Kidney tubule cell (primary cell): ENCODE measurements around the gene WAC.
"Not testable (repeated sequence)": the region's sequence is repeated elsewhere in the genome, so short reads cannot be mapped to it uniquely, and the experiment has no call there.

Experiments used
- DNase-seq: peaks from one replicate; pipeline ENCODE4 v3.0.0-alpha.2; 2018; ENCODE audit warnings: low spot score

Gene WAC

DNA sequence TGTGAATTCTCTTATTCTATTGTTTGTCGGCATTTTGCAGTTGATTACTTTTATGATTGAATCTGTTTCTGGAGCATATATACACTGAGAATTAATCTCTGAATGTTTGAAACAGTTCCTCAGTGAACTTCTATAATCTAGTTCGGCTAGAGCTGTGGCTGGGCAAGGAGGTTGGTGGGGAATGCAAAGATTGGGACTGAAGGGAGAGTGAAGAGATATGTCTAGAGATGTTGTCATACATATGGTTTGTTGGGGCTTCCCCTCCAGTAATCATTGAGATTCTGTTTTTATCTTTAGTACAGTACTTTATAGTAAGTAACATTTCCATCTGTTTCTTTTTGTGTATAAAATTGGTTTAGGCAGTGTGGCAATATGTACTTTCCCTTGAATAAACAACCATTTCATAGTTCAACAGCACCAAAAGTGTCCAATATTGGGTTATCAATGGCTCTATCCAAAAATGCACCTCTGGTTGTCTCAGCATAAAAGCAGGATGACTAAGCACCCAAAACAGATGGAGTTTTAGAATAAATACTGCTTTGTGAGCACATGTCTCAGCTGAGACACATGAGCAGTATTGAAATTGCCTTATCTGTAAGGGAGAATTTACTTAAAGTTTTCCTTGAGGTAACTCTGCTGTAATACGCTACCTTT is 36.7 kb downstream of the WAC start:
- no peak for DNase-seq

DNA sequence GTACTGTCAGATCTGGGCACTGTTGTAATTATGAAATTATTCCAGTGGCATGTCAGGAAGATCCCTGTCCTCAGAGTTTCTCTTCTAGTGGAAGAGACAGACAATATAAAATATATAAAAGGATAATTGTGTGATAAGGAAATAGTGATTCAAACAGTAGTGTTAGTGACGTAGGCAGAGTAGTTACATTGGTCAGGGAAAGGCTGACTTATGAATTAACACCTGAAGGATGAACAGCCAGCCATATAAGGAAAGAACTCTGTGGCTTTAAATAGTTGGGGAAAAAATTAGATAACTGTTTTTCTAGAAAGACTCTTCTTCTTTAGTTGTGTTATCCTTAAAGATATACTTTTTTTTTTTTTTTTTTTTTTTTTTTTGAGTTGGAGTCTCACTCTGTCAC is 37.7 kb downstream of the WAC start:
- DNase-seq = no peak

DNA sequence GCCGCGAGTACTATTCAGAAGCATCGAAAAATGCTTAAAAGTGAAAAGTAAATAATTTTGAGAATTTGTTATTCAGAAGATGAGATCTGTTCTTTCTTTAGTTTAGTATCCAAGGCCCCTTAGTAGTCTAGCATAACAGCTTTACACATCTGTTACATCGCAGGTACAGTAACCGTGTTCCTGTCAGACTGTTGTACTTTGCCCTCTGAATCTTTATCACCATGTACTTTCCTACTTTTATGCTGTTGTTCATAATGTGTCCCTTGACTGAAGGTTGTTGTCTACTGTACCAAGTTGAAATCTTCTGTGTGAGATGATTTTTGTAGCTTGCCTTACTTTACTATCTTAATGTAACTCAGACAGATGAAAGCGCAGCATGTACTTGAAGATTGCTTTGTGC is 38.3 kb downstream of the WAC start:
- DNase-seq = no peak

DNA sequence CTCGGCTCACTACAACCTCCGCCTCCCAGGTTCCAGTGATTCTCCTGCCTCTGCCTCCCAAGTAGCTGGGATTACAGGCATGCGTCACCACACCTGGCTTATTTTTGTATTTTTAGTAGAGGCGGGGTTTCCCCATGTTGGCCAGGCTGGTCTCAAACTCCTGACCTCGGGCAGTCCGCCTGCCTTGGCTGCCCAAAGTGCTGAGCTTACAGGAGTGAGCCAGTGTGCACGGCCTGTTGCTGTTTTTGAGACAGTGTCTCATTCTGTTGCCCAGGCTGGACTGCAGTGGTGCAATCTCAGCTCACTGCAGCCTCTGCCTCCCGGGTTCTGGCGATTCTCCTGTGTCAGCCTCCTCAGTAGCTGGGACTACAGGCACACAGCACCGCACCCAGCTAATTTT is 41.3 kb downstream of the WAC start:
- DNase-seq = not testable (repeated sequence)

DNA sequence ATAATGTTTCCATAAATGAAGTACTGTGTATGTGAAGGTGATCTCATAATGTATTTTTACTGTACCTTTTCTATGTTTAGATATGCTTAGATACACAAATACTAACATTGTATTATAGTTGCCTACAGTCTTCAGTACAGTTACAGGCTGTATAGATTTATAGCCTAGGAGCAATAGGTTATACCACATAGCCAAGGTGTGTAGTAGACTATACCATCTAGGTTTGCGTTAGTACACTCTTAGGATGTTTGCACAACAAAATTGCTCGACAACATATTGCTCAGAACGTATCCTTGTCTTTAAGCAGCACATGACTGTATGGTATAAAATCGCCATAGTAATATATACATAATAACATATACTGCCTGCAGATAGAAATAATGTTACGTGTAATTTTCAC is 42.9 kb downstream of the WAC start:
- no peak for DNase-seq

DNA sequence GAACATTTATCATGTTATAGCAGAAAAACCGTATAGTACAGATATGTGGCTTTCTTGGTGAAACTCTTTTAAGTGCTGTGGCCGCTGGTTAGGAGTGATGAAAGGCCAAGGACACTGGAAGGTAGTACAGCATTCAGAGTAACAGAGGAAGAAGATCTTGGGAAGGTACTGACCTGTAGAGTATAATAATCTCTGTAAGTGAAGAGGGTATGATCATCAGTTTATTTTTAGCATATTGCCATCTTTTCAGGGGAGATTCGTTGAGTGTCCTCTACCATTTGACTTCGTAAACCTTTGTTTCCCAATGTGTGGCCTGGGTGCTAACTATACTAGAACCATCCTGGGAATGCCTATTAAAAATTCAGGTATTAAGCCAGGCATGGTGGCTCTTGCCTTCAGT is 44.6 kb downstream of the WAC start:
- no peak for DNase-seq

DNA sequence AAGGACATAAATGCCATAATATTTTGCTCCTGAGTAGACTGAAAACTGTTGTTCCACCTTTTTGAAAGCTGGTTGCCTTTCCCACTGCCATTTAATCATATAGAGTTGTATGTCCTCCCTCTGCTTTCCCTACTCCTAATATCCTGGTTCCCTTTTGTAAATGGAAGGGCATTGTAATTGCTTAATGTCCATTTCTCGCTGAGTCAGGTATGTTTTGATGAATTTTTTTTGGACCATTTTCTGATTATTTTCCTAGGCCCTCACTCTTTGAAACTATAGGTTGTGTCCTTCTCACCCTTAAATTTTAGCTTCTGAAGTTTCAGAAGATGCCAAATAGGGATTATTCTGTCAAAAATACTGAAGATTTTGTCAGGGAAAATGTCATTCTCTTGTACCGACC is 45.5 kb downstream of the WAC start:
- DNase-seq = no peak

DNA sequence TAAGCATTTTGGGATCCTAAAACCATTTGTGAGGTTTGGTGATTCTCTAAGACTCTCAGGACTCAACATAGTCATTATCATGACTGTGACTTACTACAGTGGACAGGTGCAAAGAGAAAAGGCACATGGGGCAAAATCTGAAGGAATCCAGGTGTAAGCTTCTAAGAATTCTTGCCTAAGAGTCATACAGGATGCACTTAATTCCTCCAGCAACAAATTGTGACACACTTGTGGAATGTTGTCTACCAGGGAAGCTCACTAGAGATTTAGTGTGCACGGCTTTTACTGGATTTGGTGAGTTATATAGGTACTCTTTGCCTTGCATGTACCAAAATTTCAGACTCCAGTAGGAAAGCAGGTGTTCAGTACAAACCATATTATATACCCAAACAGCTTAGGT is 47.9 kb downstream of the WAC start:
- DNase-seq = peak; percentile 74

DNA sequence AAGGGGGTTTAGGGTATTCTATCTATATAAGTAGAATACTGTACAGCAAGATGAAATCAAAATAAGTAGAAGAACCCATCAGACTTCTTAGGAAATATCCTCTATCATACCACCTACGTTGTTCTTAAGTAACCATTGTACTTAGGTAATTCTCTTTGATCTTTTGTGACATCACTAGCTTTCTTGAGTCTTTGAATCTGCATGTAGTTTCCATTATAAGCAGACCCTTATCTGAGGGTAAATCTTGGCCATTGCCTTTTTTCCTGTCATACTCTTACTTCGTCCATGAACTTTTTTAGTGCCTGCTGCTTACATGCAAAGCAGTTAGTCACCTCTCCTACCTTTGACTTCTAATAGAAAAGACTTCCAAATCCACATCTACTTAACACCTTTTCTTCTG is 49.0 kb downstream of the WAC start:
- no peak for DNase-seq

DNA sequence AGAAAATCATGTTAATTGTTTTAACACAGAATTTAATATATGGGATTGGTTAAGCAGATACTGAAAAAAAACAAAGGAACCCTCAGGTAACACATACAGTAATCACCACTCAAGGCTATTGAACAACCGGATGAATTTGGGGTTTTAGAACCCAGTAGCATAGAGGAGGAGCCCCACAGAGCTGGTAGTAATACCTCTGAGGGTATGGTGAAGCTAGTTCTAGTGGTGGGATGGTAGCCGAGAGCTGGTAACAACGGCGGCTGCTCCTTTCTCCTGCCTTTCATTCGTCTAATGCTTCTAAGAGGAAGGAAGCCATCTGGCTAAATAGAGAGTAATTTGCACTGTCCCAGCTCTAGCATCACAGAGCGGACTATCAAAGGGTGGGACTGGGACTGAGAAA is 52.2 kb downstream of the WAC start:
- DNase-seq = no peak

DNA sequence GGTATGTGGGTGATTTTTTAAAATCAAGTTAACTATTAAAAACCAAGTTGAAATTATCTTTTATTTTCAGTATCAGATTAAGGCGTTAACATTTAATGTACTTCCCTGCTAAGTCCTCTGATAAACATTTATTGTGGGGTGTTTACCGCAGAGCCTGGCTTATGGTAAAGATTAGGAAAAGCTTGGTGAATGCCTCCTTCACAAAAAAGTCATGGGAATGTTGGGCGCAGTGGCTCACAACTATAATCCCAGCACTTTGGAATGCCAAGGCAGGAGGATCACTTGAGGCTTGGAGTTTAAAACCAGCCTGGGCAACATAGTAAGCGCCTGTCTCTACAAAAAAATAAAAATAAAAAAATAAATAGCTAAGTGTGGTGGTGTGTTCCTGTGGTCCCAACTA is 53.3 kb downstream of the WAC start:
- no peak for DNase-seq

DNA sequence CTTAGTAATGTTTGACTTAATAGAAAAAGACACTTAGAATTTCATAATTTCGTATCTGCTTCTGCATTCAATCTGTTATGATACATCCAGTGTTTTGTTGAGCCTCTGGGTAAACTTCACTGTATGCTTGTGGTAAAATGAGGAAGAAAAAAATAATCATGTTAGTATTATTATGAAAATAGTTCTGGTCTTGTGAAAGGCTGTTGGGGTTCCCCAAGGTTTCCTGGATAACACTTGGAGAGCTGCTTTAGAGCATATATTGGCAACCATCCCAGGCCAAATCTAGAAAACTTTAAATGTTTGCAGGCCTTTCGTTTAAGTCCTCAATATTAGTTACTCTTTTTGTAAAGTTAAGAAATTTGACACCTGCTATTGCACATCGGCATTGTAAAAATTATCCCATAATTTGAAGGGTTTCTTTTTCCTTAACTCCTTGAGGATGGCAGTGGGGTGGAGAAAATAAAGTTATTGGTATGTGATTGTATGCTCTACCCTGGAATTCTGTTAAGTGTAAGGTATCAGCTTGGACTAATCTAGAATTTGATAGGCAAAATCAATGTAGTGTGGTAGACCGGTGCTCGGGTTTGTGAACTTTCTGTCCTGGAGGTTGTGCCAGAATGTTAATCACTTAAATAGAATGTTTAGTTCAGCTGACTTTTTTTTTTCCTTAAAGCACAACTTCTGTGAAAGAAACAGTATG is 54.5 kb downstream of the WAC start:
- DNase-seq = no peak

DNA sequence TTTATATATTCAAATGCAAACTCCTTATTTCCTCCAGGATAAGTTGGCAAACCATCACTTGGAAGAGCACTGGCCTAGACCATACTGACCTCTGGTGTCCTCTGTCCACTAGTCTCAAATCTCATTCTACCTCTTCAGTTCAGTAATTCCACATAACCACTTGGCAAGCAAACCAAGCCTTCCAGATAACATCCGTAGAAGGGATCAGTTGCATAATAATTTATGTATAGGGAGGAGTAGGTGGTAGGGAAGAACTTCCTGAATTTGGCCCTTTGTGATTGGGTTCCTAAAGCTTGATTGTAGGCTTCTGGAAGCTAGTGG is 55.0 kb downstream of the WAC start:
- peak; percentile 34 for DNase-seq

DNA sequence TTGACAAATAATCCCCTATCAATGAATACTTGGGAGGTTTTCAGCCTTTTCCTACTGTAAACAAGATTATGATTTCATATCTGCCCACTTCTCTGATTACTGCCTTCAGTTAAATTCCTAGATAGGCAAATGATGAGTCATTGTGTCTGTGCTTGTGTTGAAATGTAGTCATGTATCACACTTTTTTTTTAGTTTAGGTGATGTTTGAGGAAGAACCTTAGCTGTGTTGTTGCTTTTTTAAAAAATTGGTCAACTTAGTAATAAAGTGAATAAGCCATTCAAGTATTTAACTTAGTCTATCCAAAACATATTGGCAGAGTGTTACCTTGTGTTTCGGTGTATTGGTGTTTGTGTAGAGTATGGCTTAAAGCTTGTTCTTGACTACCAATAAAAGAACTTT is 60.0 kb downstream of the WAC start:
- DNase-seq = peak; percentile 74

DNA sequence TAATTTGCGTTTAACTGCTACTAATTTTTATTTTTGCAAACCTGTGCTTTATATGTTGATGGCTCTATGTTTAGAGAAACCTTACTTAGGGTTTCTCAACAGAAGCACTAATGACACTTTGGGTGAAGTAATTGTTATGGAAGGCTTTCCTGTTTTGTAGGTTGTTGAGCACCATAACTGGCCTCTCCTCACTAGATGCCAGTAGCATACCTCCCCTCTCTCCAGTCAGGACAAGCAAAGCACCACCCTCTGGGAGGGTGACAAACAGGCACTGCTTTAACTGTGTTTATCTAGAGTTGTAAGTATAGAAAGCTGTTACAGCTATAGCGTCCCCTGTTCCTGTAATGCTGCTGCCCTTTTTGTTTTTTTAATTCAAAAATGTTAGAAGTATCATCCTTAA is 60.9 kb downstream of the WAC start:
- no peak for DNase-seq

DNA sequence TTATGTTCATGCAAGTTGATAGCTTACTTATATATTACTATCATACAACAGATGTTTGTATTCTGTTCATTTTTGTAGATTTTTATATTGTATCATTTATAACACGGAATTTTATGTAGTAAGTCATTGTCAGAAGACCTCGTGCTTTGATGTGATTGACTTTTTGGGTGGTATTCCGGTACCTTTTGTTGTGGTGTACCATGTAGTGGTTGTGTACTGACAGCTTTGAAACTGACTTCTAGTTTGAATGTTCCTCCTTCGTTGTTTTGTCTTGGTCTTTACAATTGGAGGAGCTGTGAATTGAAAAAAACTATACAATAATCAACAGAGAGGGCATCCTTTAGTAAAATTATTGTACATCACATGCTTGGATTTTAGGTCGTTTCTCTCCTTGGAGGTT is 61.5 kb downstream of the WAC start:
- DNase-seq = no peak

DNA sequence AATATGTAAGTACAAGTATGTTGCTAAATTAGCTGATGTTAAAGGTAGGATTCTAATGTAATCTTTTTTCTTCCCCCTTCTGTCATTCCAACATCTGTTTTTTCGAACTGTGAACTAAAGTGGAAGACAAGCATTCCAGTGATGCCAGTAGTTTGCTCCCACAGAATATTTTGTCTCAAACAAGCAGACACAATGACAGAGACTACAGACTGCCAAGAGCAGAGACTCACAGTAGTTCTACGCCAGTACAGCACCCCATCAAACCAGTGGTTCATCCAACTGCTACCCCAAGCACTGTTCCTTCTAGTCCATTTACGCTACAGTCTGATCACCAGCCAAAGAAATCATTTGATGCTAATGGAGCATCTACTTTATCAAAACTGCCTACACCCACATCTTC is 62.7 kb downstream of the WAC start:
- no peak for DNase-seq

DNA sequence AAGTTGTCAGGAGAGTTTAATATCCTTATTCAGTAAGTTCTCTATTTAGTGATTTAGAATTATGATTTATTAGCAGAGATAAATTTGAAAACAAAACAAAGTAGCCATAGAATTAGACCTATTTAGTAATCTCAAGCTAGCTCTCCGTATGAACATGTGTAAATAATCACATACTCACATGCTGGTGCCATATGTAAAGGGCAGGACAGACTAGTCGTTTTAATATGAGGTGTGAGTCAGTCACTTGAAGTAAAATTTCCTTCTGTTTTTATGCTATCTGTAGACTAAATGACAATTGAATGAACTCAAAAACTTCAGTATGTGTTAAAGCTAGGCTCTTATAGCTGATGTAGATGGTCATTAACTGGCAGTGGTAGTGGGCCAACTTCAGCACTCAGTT is 67.1 kb downstream of the WAC start:
- no peak for DNase-seq

DNA sequence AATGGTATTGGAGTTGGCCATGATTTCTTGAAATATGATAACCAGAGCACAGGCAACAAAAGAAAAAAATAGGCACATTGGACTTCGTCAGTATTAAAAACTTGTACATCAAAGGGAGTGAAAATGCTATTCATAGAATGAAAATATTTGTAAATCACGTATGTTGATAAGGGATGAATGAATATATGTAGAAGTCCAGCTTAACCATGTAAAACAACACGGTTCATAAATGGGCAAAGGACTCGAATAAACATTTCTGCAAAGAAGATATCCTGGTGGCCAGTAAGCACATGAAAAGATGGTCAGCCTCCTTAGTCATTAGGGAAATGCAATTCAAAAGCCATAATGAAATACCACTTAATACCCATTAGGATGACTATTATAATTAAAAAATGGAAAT is 68.1 kb downstream of the WAC start:
- DNase-seq = no peak

DNA sequence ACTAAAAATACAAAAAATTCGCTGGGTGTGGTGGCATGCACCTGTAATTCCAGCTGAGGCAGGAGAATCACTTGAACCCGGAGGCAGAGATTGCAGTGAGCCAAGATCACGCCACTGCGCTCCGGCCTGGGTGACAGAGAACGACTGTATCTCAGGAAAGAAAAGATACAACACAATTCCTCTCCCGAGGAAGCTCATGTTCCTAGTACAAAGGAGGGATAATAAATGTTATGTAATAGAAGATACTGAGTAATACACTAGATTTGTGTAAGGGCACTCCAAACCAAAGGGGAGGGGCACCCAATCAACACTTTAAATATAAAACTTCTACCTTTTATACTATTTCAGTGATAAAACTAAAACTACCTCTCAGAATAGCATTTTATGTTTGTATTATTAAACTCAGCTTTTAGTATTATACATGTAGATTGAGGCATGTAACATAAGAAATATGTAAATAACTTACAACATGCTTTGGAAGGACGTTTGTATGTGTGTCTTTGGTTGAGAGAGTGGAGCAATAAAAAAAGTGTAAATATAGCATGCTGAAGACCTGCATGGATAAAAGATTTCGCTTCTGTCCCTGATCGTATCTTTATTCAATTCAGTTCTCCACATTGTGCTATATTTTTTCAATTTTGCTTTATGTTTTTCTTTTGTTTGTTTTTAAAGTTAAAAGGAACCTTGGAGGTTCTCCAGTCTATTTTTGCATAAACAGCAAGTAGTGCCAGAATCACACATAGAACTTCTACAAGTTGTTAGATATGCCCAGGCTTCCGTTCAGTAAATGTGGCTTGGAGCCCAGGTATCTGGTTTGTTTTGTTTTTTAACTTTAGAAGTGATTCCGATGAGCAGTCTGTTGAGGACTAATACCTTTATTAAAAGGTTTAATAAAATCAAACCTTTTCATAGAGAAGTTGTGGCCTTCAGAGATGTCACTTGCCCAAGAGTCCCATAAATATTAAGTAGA is 71.9 kb downstream of the WAC start:
- DNase-seq = no peak

DNA sequence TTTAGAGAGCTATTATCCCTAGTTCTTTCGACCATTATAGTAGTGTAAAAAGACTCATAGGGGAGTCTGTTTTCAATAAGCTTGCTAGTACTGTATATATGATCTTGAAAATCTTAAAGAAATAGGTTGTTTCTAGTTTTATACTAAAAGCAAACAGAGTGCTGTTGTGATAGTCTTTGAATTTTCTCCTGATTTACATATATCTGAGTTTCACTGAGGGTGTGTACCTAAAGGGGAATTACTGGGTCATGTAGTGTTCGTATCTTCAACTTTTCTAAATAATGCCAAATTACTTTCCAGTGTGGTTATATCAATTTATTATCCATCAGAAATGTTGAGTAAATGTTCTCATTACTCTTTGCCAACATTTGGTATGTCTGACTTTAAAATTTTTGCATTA is 73.7 kb downstream of the WAC start:
- DNase-seq = no peak

DNA sequence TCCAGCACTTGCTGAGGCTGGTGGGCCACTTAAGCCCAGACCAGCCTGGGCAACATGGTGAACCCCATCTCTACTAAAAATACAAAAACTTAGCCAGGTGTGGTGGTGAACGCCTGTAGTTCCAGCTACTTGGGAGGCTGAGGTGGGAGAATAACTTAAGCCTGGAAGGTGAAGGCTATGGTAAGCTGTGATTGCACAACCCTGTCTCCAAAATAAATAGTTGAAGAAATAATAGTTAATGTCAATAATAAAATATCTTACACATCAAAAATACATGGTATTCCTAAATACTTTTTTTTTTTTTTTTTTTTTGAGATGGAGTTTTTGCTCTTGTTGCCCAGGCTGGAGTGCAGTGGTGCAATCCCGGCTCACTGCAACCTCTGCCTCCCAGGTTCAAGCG is 76.7 kb downstream of the WAC start:
- not testable (repeated sequence) for DNase-seq

DNA sequence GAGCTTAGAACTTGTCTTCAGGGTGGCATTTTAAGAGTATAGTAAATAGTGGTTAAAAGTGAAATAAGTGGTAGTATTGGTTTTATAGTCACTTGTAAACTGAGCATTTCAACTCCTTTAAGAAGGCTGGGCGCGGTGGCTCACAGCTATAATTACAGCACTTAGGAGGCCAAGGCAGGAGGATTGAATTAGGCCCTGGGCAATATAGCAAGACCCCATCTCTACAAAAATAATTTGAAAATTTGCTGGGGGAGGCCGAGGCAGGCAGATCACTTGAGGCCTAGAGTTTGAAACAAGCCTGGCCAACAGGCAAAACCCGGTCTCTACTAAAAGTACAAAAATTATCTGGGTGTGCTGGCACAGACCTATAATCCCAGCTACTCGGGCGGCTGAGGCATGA is 80.0 kb downstream of the WAC start:
- DNase-seq = no peak
